WERI-Rb-1 (cell line): ENCODE results near the gene AKIP1.

ENCODE experiments used
- DNase-seq: peaks from one replicate; pipeline ENCODE4 v3.0.0-alpha.2; 2020
- H3K27ac ChIP-seq: fragments of 250-450 bp; sonication (Bioruptor Pico); 2 replicates; pipeline ENCODE4 v1.5.1; 2020; ENCODE audit warnings: mild to moderate bottlenecking, moderate library complexity
- H3K27me3 ChIP-seq: fragments of 250-450 bp; sonication (Bioruptor Pico); 2 replicates; pipeline ENCODE4 v1.5.1; 2021; ENCODE audit warnings: mild to moderate bottlenecking, low read depth, moderate library complexity; ENCODE audit not compliant: insufficient read depth, severe bottlenecking
- H3K36me3 ChIP-seq: fragments of 250-450 bp; sonication (Bioruptor Pico); 2 replicates; pipeline ENCODE4 v1.5.1; 2020; ENCODE audit warnings: mild to moderate bottlenecking, moderate library complexity
- H3K4me3 ChIP-seq: 2 replicates; pipeline ENCODE4 v1.5.1; 2011; ENCODE audit warnings: low read depth, mild to moderate bottlenecking, control low read depth, low read length
- H3K9me3 ChIP-seq: fragments of 250-450 bp; sonication (Bioruptor Pico); 2 replicates; pipeline ENCODE4 v1.5.1; 2021; ENCODE audit warnings: mild to moderate bottlenecking, moderate library complexity; ENCODE audit not compliant: severe bottlenecking
- TF ChIP-seq, protein P1 (sequence below): IDR thresholded peaks from 2 replicates; pipeline ENCODE4 v1.5.1; 2011; ENCODE audit warnings: low read depth, mild to moderate bottlenecking, control low read depth, inconsistent platforms, low read length

AKIP1 gene

DNA sequence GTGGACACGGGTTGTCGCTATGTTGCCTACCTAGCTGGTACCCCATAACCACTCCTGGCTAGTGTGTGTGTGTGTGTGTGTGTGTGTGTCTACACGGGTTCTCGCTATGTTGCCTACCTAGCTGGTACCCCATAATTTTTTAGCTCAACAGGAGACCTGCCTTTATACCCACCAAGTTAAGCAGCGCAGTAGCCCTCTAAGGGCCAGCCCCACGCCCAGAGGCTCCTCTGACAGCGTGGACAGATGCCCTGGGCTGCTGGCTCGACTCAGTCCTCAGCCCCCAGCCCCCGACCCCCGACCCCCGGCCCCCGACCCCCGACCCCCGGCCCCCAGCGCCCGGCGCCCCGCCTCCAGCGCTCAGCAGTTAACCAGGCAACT, 351 bp upstream of the AKIP1 start:
- H3K36me3 ChIP-seq, result peaks cover 21% of the 10 kb centered on the region
- peak overlapping the region; percentile 54 for H3K4me3 ChIP-seq
- peak overlapping the region; percentile 45; the same call in 1 of the 2 replicates for H3K27ac ChIP-seq
- no peaks in the 10 kb centered on the region for H3K9me3 ChIP-seq
- H3K27me3 ChIP-seq, result no peaks in the 10 kb centered on the region
- TF ChIP-seq, protein P1, sequence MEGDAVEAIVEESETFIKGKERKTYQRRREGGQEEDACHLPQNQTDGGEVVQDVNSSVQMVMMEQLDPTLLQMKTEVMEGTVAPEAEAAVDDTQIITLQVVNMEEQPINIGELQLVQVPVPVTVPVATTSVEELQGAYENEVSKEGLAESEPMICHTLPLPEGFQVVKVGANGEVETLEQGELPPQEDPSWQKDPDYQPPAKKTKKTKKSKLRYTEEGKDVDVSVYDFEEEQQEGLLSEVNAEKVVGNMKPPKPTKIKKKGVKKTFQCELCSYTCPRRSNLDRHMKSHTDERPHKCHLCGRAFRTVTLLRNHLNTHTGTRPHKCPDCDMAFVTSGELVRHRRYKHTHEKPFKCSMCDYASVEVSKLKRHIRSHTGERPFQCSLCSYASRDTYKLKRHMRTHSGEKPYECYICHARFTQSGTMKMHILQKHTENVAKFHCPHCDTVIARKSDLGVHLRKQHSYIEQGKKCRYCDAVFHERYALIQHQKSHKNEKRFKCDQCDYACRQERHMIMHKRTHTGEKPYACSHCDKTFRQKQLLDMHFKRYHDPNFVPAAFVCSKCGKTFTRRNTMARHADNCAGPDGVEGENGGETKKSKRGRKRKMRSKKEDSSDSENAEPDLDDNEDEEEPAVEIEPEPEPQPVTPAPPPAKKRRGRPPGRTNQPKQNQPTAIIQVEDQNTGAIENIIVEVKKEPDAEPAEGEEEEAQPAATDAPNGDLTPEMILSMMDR, result no peak
- no peak for DNase-seq

DNA sequence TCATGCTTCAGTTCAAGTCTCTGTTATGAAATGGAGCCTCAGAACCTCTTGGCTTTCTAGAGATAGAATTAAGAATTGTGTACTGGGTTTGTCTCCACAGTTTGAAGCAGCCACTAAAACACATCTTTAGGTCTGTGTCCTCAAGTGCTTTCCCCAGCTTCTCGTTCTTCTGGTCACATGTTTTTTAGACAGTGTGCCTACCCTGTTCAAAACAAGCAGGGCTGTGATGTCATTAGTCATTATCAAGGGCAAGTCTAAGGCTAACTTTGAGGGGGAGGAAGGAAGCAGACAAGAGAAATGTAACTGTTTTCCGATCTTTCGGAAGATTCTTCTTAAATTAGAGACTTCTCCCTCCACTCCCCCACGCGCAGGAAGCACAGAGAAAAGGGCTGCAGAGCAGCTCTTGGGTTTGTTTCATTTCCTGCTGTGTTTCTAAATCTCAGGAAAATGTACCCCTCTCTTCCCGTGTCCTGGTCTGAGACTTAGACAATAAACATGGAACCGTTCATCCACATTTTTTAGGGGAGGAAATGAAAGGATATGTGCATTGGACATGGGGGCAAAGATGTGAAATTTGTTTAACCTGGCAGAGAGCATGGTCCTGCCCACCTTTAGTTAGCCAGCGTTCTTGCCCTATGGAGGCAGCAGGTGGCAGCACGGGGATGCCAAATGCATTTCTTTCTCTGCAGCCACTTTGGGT, 3.1 kb downstream of the AKIP1 start:
- no peak overlapping the region for H3K27ac ChIP-seq
- peaks cover 54% of the 10 kb centered on the region for H3K36me3 ChIP-seq

GRCh38 chr11:8914661-8915018, 3.7 kb downstream of the AKIP1 start:
- no peak overlapping the region for H3K27ac ChIP-seq
- no peaks in the 10 kb centered on the region for H3K9me3 ChIP-seq
- H3K27me3 ChIP-seq, result no peaks in the 10 kb centered on the region
- H3K4me3 ChIP-seq, result no peak overlapping the region
- TF ChIP-seq, protein P1, result no peak
- no peak for DNase-seq
- peaks cover 59% of the 10 kb centered on the region for H3K36me3 ChIP-seq

More for the DNA sequence above, 3.1 kb downstream of the AKIP1 start:
- no peak overlapping the region for H3K4me3 ChIP-seq
- no peaks in the 10 kb centered on the region for H3K9me3 ChIP-seq
- H3K27me3 ChIP-seq, result no peaks in the 10 kb centered on the region
- DNase-seq, result peak; percentile 53
- TF ChIP-seq, protein P1, result peak; percentile 81

- no peak for DNase-seq
- H3K4me3 ChIP-seq, result no peak overlapping the region
- H3K9me3 ChIP-seq, result no peaks in the 10 kb centered on the region
- peaks cover 83% of the 10 kb centered on the region for H3K36me3 ChIP-seq
- no peak overlapping the region for H3K27ac ChIP-seq
- H3K27me3 ChIP-seq, result no peaks in the 10 kb centered on the region
- TF ChIP-seq, protein P1, result no peak
Observed at GRCh38 chr11:8917157-8917825, 6.3 kb downstream of the AKIP1 start.

DNA sequence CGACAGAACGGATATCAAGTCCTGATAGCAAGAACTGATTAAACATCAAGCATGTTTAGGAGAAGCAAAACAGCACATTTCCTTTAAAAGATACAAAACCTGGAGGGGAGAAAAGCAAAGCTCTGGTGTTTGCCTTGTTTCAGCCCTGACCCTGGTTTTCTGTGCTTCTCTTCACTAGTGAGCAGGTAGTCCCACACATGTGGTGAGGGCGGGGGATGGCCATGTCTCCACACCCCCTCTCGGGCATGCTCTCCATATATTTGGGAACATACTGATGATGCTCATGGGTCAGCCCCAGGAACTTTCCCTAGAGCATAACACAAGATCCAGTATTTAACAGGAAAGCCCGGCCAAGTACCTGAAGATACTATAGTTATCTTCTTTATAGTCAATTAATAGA, 11.7 kb downstream of the AKIP1 start:
- Histone ChIP-seq H3K27ac (no peak overlapping the region), H3K4me3 (no peak overlapping the region), H3K27me3 (no peaks in the 10 kb centered on the region), H3K9me3 (no peaks in the 10 kb centered on the region), H3K36me3 (peaks cover 61% of the 10 kb centered on the region)
- DNase-seq, result no peak
- TF ChIP-seq, protein P1, result no peak
